ENCODE data around the gene RAB38. TPM values are rescaled to one million over a fixed set of nuclear protein-coding genes. Genes with fewer than 3 reads are reported as not detected.

The RAB38 gene
- total and polyA plus RNA-seq, 2 donors (not counting 1 experiment from before 2014, with no cell fraction given): 1.9 to 10.1 TPM

- no peak overlapping the region for H2AFZ ChIP-seq (ENCODE audit: low read length)
- H3K79me2 ChIP-seq (ENCODE audit: control insufficient read depth, insufficient read depth, low read length): no peaks in the 10 kb centered on the region
- H3K4me3 ChIP-seq (replicated peaks in 1 of 4; ENCODE audit: control extremely low read depth in 1 of 4, insufficient read depth in 1 of 4, low read depth in 3 of 4, low read length in 4 of 4): no peak overlapping the region
- no peaks in the 10 kb centered on the region for H3K36me3 ChIP-seq (ENCODE audit: control insufficient read depth, insufficient read depth, low read length)
- no peak overlapping the region for H3K9ac ChIP-seq (ENCODE audit: insufficient read depth, low read length)
- TF ChIP-seq EZH2 (IDR thresholded peaks at IDR 0.05; ENCODE audit: low read length, missing control alignments) (no peak), CTCF (conservative IDR thresholded peaks at IDR 0.05 in 1 of 2, IDR thresholded peaks at IDR 0.05 in 1 of 2; ENCODE audit: low read depth in 1 of 2, low read length in 2 of 2) (no peak)
- no peak overlapping the region for H3K27ac ChIP-seq (ENCODE audit: insufficient read depth, low read length)
- H3K9me3 ChIP-seq (ENCODE audit: control insufficient read depth, insufficient read depth, low read depth, low read length): no peaks in the 10 kb centered on the region
- H4K20me1 ChIP-seq (ENCODE audit: control insufficient read depth, extremely low read depth, insufficient read depth, low read length): no peaks in the 10 kb centered on the region
- no peaks in the 10 kb centered on the region for H3K27me3 ChIP-seq (ENCODE audit: control insufficient read depth, insufficient read depth, low read length)
- H3K4me2 ChIP-seq (ENCODE audit: extremely low read depth, insufficient read depth, low read length): no peak overlapping the region
- peak in 1 of 2 donors; percentile 27 for DNase-seq (ENCODE audit: low read depth in 2 of 2)
- no peaks in the 10 kb centered on the region for H3K4me1 ChIP-seq (ENCODE audit: control insufficient read depth, extremely low read depth, insufficient read depth, low read length)
These were observed 5.8 kb downstream of the RAB38 start for GRCh38 chr11:88169471-88169870.

GRCh38 chr11:88167853-88168252 is 7.4 kb downstream of the RAB38 start:
- Histone ChIP-seq H3K4me3 (replicated peaks in 1 of 4; ENCODE audit: control extremely low read depth in 1 of 4, insufficient read depth in 1 of 4, low read depth in 3 of 4, low read length in 4 of 4) (no peak overlapping the region), H3K27ac (ENCODE audit: insufficient read depth, low read length) (no peak overlapping the region), H4K20me1 (ENCODE audit: control insufficient read depth, extremely low read depth, insufficient read depth, low read length) (no peaks in the 10 kb centered on the region), H3K4me2 (ENCODE audit: extremely low read depth, insufficient read depth, low read length) (no peak overlapping the region), H3K36me3 (ENCODE audit: control insufficient read depth, insufficient read depth, low read length) (no peaks in the 10 kb centered on the region), H3K9ac (ENCODE audit: insufficient read depth, low read length) (no peak overlapping the region), H3K27me3 (ENCODE audit: control insufficient read depth, insufficient read depth, low read length) (no peaks in the 10 kb centered on the region), H3K79me2 (ENCODE audit: control insufficient read depth, insufficient read depth, low read length) (no peaks in the 10 kb centered on the region), H3K4me1 (ENCODE audit: control insufficient read depth, extremely low read depth, insufficient read depth, low read length) (no peaks in the 10 kb centered on the region), H2AFZ (ENCODE audit: low read length) (no peak overlapping the region), H3K9me3 (ENCODE audit: control insufficient read depth, insufficient read depth, low read depth, low read length) (no peaks in the 10 kb centered on the region)
- TF ChIP-seq EZH2 (IDR thresholded peaks at IDR 0.05; ENCODE audit: low read length, missing control alignments): no peak
- no peak for TF ChIP-seq CTCF (conservative IDR thresholded peaks at IDR 0.05 in 1 of 2, IDR thresholded peaks at IDR 0.05 in 1 of 2; ENCODE audit: low read depth in 1 of 2, low read length in 2 of 2)
- DNase-seq (ENCODE audit: low read depth in 2 of 2): peak in 1 of 2 donors; percentile 19

GRCh38 chr11:88164806-88165585 is 10.2 kb downstream of the RAB38 start:
- H3K27ac ChIP-seq (ENCODE audit: insufficient read depth, low read length): no peak overlapping the region
- H3K4me2 ChIP-seq (ENCODE audit: extremely low read depth, insufficient read depth, low read length): no peak overlapping the region
- H3K9ac ChIP-seq (ENCODE audit: insufficient read depth, low read length): no peak overlapping the region
- H3K36me3 ChIP-seq (ENCODE audit: control insufficient read depth, insufficient read depth, low read length): no peaks in the 10 kb centered on the region
- no peaks in the 10 kb centered on the region for H3K4me1 ChIP-seq (ENCODE audit: control insufficient read depth, extremely low read depth, insufficient read depth, low read length)
- DNase-seq (ENCODE audit: low read depth in 2 of 2): no peak
- H3K9me3 ChIP-seq (ENCODE audit: control insufficient read depth, insufficient read depth, low read depth, low read length): no peaks in the 10 kb centered on the region
- no peaks in the 10 kb centered on the region for H3K27me3 ChIP-seq (ENCODE audit: control insufficient read depth, insufficient read depth, low read length)
- no peaks in the 10 kb centered on the region for H3K79me2 ChIP-seq (ENCODE audit: control insufficient read depth, insufficient read depth, low read length)
- no peak overlapping the region for H3K4me3 ChIP-seq (replicated peaks in 1 of 4; ENCODE audit: control extremely low read depth in 1 of 4, insufficient read depth in 1 of 4, low read depth in 3 of 4, low read length in 4 of 4)
- TF ChIP-seq CTCF (conservative IDR thresholded peaks at IDR 0.05 in 1 of 2, IDR thresholded peaks at IDR 0.05 in 1 of 2; ENCODE audit: low read depth in 1 of 2, low read length in 2 of 2) (no peak), EZH2 (IDR thresholded peaks at IDR 0.05; ENCODE audit: low read length, missing control alignments) (no peak)
- H2AFZ ChIP-seq (ENCODE audit: low read length): no peak overlapping the region
- H4K20me1 ChIP-seq (ENCODE audit: control insufficient read depth, extremely low read depth, insufficient read depth, low read length): no peaks in the 10 kb centered on the region

Measured in fibroblast of lung (primary cell).